Fibroblast of the conjunctiva (primary cell): ENCODE measurements around the gene LSM7.

Source experiments
- DNase-seq: peaks from one replicate; pipeline ENCODE4 v3.0.0-alpha.2; 2010; ENCODE audit warnings: low read depth

LSM7 gene

DNA sequence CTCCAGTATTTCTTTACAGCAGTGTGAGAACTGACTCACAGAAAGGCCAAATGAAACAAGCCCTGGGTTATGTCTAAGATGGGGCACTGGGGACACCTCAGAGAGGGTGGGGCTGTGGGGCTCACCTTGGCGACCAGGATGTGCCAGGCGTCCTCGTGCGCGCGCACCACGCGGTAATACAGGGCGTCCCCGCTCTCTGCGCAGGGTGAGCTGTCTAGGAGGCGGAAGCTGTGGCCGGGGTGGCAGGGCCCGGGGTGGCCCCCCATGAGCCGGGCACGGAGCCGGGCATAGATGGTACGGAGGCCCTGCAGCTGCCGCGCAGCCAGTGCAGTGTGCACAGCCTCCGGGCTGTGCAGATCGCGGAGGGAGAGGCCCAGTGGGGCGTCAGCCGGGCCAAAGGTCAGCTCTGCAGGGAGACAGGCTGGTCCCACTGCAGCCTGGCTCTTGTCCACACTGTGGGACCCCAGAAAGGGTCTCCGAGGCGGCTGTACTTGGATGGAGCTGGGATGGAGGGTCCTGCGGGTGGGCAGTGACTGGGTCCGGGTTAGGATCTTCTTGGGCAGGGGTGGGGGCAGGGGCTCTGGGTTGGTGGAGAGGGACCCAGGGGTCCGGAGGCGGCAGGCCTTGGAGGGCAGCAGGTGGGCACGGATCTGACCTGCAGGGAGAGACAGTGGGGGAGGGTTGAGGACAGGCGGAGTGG is 49.8 kb downstream of the LSM7 start:
- no peak for DNase-seq

DNA sequence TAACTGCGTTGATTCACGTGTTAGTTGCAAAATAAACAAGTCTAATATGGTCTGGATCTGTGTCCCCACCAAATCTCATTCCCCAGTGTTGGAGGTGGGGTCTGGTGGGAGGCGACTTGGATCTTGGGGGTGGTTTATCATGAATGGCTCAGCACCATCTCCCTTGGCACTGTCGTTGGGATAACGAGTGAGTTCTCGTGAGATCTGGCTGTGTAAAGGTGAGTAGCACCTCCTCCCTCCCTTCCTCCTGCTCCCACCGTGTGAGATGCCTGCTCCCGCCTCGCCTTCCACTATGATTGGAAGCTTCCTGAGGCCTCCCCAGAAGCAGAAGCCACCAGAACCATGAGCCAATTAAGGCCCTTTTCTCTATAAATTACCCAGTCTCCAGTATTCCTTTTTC is 51.2 kb downstream of the LSM7 start:
- DNase-seq, result no peak

DNA sequence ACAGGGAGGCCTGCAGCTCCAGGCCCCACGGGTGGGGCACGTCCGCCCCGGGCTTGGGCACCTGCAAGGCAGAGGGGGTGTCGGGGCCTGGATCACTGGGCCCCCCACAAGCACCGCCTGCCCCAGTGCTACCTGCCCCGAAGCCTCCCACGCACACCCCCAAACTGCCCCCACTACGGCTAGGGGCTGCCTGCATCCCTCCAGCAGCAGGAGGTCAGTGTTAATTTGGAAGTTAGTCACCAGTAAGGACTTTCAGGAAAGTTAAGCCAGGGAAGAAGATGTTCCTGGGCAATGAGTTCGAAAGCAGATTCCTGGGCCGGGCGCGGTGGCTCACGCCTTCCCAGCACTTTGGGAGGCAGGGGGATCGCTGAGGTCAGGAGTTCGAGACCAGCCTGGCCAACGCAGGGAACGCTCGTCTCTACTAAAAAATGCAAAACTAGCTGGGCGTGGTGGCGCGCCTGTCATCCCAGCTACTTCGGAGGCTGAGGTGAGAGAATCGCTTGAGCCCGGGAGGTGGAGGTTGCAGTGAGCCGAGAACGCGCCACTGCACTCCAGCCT is 51.9 kb downstream of the LSM7 start:
- no peak for DNase-seq

DNA sequence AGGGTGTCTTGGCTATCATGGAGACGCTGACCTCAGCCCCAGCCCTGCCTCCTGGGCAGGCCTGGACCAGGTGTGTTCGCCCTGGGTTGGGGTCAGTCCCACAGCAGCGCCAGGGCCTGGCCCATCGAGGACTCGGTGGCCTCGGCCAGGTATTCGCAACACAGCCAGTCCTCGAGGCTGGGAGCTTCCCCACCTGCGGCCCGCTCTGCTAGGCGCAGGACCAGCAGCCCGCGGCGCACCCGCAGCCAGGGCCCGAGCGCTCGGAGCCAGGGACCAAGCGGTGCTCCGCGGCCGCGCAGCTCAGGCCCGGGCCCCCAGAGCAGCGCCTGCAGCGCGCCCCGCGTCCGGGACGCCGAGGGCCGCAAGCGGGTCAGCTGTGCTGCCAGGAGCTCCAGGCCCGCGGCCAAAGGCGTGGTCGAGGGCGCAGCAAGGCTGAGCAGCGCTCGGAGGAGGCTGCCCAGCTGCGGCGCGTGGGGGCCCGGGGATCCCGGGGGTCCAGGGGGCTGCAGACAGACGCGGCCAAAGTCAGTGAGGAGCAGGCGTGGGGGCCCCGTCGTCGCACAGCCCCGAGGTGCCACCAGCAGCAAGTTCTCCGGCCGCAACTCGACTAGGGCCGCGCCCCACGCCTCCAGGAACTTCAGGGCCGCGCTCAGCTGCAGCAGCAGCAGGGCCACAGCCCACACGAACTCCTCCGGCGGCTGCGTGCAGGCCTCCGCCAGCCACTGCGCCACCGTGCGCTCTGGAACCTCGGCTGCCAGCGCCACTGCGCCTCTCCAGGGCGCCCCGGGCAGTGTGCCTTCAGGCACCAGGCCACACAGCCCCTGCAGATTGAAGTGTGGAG is 52.6 kb downstream of the LSM7 start:
- no peak for DNase-seq

DNA sequence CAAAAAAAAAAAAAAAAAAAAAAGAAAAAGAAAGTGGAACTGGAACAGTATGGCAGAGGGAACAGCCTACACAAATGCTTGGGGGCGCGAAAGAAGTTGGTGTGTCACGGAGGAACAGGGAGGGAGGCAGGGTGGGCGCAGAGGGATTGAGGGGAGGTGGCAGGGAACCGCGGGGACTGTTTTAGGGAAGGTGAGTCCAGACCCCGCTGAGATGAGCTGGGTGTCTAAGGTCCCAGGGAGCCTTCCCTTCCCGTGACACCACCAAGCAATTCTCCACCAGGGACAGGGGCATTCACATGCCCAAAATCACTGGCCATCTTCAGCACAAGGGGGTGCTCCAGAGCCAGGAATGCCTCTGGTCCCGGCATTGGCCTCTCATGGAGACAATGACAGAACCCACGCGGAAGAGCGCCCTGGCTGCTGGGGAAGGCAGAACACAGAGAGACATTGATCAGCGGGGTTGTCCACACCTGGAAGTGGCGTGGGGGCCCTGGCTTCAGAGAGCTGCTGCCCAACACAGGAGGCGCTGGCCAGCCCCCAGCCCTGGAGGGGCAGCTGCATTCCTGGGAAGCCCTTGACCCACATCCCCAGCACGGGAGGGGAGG is 53.4 kb downstream of the LSM7 start:
- DNase-seq, result peak; percentile 39

DNA sequence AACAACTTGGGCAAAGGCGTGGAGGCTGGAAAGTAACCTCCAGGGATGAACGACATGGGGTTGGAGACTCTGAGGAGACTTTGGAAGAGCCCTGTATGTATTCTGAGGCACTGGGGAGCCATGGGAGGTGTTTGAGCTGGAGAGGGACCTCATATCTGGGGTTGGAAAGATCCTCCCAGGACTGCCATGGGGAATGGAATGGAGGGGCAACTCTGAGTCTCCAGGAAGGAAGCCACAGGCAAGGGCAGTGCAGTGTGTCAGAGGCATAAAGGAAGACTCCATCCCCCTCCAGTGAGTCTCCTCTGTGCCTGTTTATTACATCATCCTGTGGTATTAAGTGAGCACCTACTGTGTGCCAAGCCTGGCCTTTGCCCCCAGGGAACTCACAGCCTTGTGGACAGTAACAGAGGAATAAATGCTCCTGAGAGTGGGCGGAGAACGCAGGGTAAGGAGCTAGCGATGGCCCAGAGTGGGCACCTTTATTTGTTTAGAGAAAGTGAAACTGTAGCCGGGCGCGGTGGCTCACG is 54.1 kb downstream of the LSM7 start:
- DNase-seq, result no peak

DNA sequence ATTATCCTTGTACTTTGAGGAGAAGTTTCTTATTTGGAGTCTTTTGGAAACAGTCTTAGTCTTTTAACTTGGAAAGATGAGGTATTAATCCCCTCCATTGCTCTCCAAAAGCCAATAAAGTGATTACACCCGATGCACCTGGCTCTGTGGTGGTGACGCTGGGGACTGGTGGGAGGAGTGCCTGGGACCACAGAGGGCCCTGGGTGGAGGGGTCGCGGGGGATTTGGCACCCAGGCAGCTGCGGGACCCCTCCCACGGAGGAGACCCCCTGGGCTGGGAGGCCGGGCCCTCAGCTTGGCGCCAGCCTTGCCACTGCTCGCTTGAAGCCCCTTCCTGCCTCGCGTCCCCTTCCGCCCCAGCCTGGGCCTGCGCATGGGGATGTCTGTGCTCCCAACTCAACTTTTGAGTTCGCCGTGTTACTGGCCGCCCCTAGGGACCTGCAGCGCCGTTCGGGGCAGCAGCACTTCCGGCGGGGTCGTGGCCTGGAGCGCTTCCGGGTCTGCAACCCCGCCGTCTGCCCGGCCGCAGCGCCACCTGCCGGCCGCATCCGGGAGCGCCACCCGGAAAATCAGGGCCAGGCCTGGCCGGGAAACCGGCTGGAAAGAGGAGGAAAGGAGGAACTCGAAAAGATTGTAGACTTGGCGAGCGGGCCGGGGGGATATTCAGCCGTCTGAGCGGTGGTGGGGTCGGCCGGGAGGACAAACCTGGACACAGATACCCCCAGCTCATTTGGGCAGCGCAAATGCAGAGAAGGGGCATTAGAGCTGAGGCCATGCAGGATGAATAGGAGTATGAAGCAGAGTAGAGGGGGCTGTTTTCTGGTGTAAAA is 54.8 kb downstream of the LSM7 start:
- peak; percentile 63 for DNase-seq
